H9 (cell line): Measurements from ENCODE around the gene DMWD. TPM values are rescaled to one million over a fixed set of nuclear protein-coding genes. Genes with fewer than 3 reads are reported as not detected.

ENCODE experiments used
- DNase-seq: peaks from one replicate; pipeline ENCODE4 v3.0.0-alpha.2; 2017
- H2AFZ ChIP-seq: one replicate; pipeline ENCODE4 v1.6.1; 2013; ENCODE audit warnings: mild to moderate bottlenecking, low read length, control low read depth, moderate library complexity
- H2AK5ac ChIP-seq: 2 replicates; pipeline ENCODE4 v1.6.1; 2013; ENCODE audit warnings: low read length, control low read depth, mixed read lengths; ENCODE audit not compliant: insufficient read length
- H2BK120ac ChIP-seq: one replicate; pipeline ENCODE4 v1.6.1; 2013; ENCODE audit warnings: low read depth, mild to moderate bottlenecking, low read length, control low read depth, inconsistent platforms; ENCODE audit not compliant: poor library complexity, severe bottlenecking
- H2BK12ac ChIP-seq: 2 replicates; pipeline ENCODE4 v1.6.1; 2013; ENCODE audit warnings: low read length, control low read depth, mixed read lengths, low read depth; ENCODE audit not compliant: insufficient read length
- H2BK15ac ChIP-seq: 2 replicates; pipeline ENCODE4 v1.6.1; 2013; ENCODE audit warnings: low read depth, low read length, control low read depth
- H2BK20ac ChIP-seq: one replicate; pipeline ENCODE4 v1.6.1; 2013; ENCODE audit warnings: low read depth, mild to moderate bottlenecking, low read length, control low read depth, inconsistent platforms; ENCODE audit not compliant: poor library complexity, severe bottlenecking
- H2BK5ac ChIP-seq: 2 replicates; pipeline ENCODE4 v1.6.1; 2013; ENCODE audit warnings: low read length, control low read depth, mixed read lengths; ENCODE audit not compliant: insufficient read length
- H3K14ac ChIP-seq: 2 replicates; pipeline ENCODE4 v1.6.1; 2013; ENCODE audit warnings: low read length, control low read depth; ENCODE audit not compliant: insufficient read depth
- H3K18ac ChIP-seq: 2 replicates; pipeline ENCODE4 v1.6.1; 2013; ENCODE audit warnings: low read depth, mild to moderate bottlenecking, mixed read lengths, low read length, control low read depth; ENCODE audit not compliant: insufficient read length
- H3K23ac ChIP-seq: 2 replicates; pipeline ENCODE4 v1.6.1; 2013; ENCODE audit warnings: low read length, control low read depth, mixed read lengths, low read depth; ENCODE audit not compliant: insufficient read length
- H3K23me2 ChIP-seq: 2 replicates; pipeline ENCODE4 v1.6.1; 2013; ENCODE audit warnings: low read depth, mild to moderate bottlenecking, mixed read lengths, low read length, control low read depth; ENCODE audit not compliant: insufficient read length, poor library complexity, severe bottlenecking
- H3K27ac ChIP-seq: 2 replicates; pipeline ENCODE4 v1.5.1; 2013; ENCODE audit warnings: low read length, control low read depth, mixed read lengths, low read depth; ENCODE audit not compliant: insufficient read length
- H3K27me3 ChIP-seq: 2 replicates; pipeline ENCODE4 v1.6.1; 2013; ENCODE audit warnings: low read length, control low read depth, inconsistent platforms; ENCODE audit not compliant: insufficient read depth
- H3K4ac ChIP-seq: 2 replicates; pipeline ENCODE4 v1.6.1; 2013; ENCODE audit warnings: low read depth, mild to moderate bottlenecking, control low read depth, inconsistent platforms, low read length, moderate library complexity
- H3K4me1 ChIP-seq: 2 replicates; pipeline ENCODE4 v1.6.1; 2013; ENCODE audit warnings: low read length, control low read depth, inconsistent platforms; ENCODE audit not compliant: insufficient read depth
- H3K4me2 ChIP-seq: 2 replicates; pipeline ENCODE4 v1.6.1; 2013; ENCODE audit warnings: low read length, control low read depth, mixed read lengths; ENCODE audit not compliant: insufficient read length, insufficient read depth
- H3K56ac ChIP-seq: 2 replicates; pipeline ENCODE4 v1.6.1; 2013; ENCODE audit warnings: low read depth, mild to moderate bottlenecking, mixed read lengths, low read length, control low read depth; ENCODE audit not compliant: insufficient read length
- H3K79me1 ChIP-seq: 2 replicates; pipeline ENCODE4 v1.6.1; 2013; ENCODE audit warnings: low read depth, mild to moderate bottlenecking, moderate library complexity, low read length, control low read depth, inconsistent platforms; ENCODE audit not compliant: insufficient read depth, poor library complexity, severe bottlenecking
- H3K79me2 ChIP-seq: 2 replicates; pipeline ENCODE4 v1.6.1; 2013; ENCODE audit warnings: low read length, control low read depth, inconsistent platforms; ENCODE audit not compliant: insufficient read depth
- H3K9ac ChIP-seq: 2 replicates; pipeline ENCODE4 v1.6.1; 2013; ENCODE audit warnings: low read length, control low read depth, mixed read lengths; ENCODE audit not compliant: insufficient read length; ENCODE audit errors: extremely low read depth
- H3K9me3 ChIP-seq: one replicate; pipeline ENCODE4 v1.6.1; 2013; ENCODE audit warnings: low read depth, low read length, inconsistent platforms; ENCODE audit not compliant: control insufficient read depth
- H3T11ph ChIP-seq: one replicate; pipeline ENCODE4 v1.6.1; 2013; ENCODE audit warnings: mild to moderate bottlenecking, low read length, control low read depth, inconsistent platforms
- H4K20me1 ChIP-seq: one replicate; pipeline ENCODE4 v1.6.1; 2013; ENCODE audit not compliant: control insufficient read depth, insufficient read length, insufficient read depth
- H4K5ac ChIP-seq: 2 replicates; pipeline ENCODE4 v1.6.1; 2013; ENCODE audit warnings: low read depth, mild to moderate bottlenecking, mixed read lengths, low read length, control low read depth; ENCODE audit not compliant: insufficient read length
- H4K8ac ChIP-seq: replicated peaks from 2 replicates; pipeline ENCODE4 v1.6.1; 2013; ENCODE audit warnings: low read length, control low read depth, mixed read lengths, low read depth; ENCODE audit not compliant: insufficient read length
- H4K91ac ChIP-seq: 2 replicates; pipeline ENCODE4 v1.6.1; 2013; ENCODE audit warnings: low read depth, mild to moderate bottlenecking, moderate library complexity, mixed read lengths, low read length, control low read depth; ENCODE audit not compliant: insufficient read length
- H3K27ac Mint-ChIP-seq, 3 experiments: 2 replicates in 2 of 3; 3 replicates in 1 of 3; pipeline ENCODE4 v1.8.0; 2020 to 2021; ENCODE audit warnings: mixed read lengths in 3 of 3, mild to moderate bottlenecking in 1 of 3, moderate library complexity in 1 of 3
- H3K27me3 Mint-ChIP-seq: 2 replicates; pipeline ENCODE4 v1.8.0; 2021; ENCODE audit warnings: low read depth, mild to moderate bottlenecking, moderate library complexity, mixed read lengths
- H3K36me3 Mint-ChIP-seq, 3 experiments: 2 replicates in 2 of 3; 3 replicates in 1 of 3; pipeline ENCODE4 v1.8.0; 2020 to 2021; ENCODE audit warnings: low read depth in 3 of 3, mixed read lengths in 3 of 3; ENCODE audit not compliant: insufficient read depth in 1 of 3
- H3K4me1 Mint-ChIP-seq, 2 experiments: 2 replicates each; pipeline ENCODE4 v1.8.0; 2020; ENCODE audit warnings: mixed read lengths in 2 of 2
- H3K4me3 Mint-ChIP-seq, 2 experiments: 2 replicates in 1 of 2; 3 replicates in 1 of 2; pipeline ENCODE4 v1.8.0; 2020 to 2021; ENCODE audit warnings: mild to moderate bottlenecking in 2 of 2, mixed read lengths in 2 of 2, moderate library complexity in 1 of 2
- H3K9me3 Mint-ChIP-seq, 2 experiments: 2 replicates in 1 of 2; 3 replicates in 1 of 2; pipeline ENCODE4 v1.8.0; 2020; ENCODE audit warnings: mild to moderate bottlenecking in 2 of 2, mixed read lengths in 2 of 2, moderate library complexity in 1 of 2
- CTCF ChIP-seq: fragments of 200-600 bp; sonication (generic); conservative IDR thresholded peaks from 3 replicates; pipeline ENCODE4 v1.8.0; 2021; ENCODE audit warnings: antibody characterized with exemption, mild to moderate bottlenecking
- total RNA-seq: library from RNA; stranded (reverse); gene quantifications from 2 replicates; pipeline ENCODE4 v1.2.1, GENCODE V29; 2021

Gene DMWD
- total RNA-seq, 1 experiment from 2014 or later, result 75.1 TPM

DNA sequence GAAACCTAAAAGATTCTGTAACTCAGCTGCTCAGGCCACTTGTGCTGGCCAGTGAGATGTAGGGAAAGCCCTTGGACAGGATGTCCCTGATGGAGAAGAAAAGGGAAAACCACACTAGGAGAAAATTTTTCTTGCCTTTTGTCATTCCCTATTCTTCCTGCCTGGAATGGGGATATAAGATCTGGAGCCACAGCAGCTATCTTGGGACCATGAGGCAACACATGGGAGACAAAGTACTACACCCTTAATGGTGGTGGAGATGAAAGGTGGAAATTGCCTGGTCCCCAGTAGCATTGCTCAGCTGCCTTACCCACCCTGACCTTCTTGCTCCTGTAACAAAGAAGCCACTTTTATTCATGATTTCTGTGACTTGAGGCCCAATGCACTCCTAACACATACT, 13.1 kb upstream of the DMWD start:
- Histone ChIP-seq H3K56ac (no peak overlapping the region), H3K4me1 (no peaks in the 10 kb centered on the region), H2AFZ (no peak overlapping the region), H4K5ac (no peak overlapping the region), H2BK5ac (no peak overlapping the region), H3K27me3 (no peaks in the 10 kb centered on the region), H2BK12ac (no peak overlapping the region), H3K9me3 (no peaks in the 10 kb centered on the region), H2AK5ac (no peak overlapping the region), H3K79me2 (no peaks in the 10 kb centered on the region), H3K79me1 (no peaks in the 10 kb centered on the region), H4K8ac (no peak overlapping the region), H2BK120ac (no peak overlapping the region), H2BK15ac (no peak overlapping the region), H3K9ac (no peak overlapping the region), H3K4ac (no peak overlapping the region), H3K14ac (no peak overlapping the region), H2BK20ac (no peak overlapping the region), H3K27ac (no peak overlapping the region), H3K18ac (no peak overlapping the region), H4K91ac (no peak overlapping the region), H3K23me2 (no peaks in the 10 kb centered on the region), H3K4me2 (no peak overlapping the region), H3K23ac (no peak overlapping the region), H3T11ph (no peak overlapping the region), H4K20me1 (no peaks in the 10 kb centered on the region)
- Mint-ChIP-seq H3K27ac (no peak overlapping the region), H3K9me3 (no peaks in the 10 kb centered on the region; a peak in 1 of 5 replicates), H3K4me3 (no peak overlapping the region), H3K27me3 (peaks cover 42% of the 10 kb centered on the region), H3K4me1 (peaks cover 7 to 17% of the 10 kb centered on the region in 2 experiments), H3K36me3 (0 out of 7 replicates have a peak, but pooled peaks cover 0 to 1% (median 0%) of the 10 kb centered on the region in 3 experiments)
- TF ChIP-seq CTCF, result no peak
- no peak for DNase-seq
